Measurements from ENCODE around the gene MACROD1. TPM values are rescaled to one million over a fixed set of nuclear protein-coding genes. Genes with fewer than 3 reads are reported as not detected.

The MACROD1 gene
- total RNA-seq, 2 donors from 2014 or later = 24.7 to 65.4 TPM

- WGBS, 2 donors = 81 to 100% methylated on average over 4 to 8 of the region's 8 CpGs
- no peaks in the 10 kb centered on the region for H3K9me3 ChIP-seq
- DNase-seq = no peak
- H3K36me3 ChIP-seq (replicated peaks in 1 of 2; ENCODE audit: insufficient read depth in 1 of 2, low read depth in 2 of 2) = no peaks in the 10 kb centered on the region
- ATAC-seq = no peak
- intact Hi-C loops (cut with DNase I) = no loop called here
- TF ChIP-seq, protein P1, sequence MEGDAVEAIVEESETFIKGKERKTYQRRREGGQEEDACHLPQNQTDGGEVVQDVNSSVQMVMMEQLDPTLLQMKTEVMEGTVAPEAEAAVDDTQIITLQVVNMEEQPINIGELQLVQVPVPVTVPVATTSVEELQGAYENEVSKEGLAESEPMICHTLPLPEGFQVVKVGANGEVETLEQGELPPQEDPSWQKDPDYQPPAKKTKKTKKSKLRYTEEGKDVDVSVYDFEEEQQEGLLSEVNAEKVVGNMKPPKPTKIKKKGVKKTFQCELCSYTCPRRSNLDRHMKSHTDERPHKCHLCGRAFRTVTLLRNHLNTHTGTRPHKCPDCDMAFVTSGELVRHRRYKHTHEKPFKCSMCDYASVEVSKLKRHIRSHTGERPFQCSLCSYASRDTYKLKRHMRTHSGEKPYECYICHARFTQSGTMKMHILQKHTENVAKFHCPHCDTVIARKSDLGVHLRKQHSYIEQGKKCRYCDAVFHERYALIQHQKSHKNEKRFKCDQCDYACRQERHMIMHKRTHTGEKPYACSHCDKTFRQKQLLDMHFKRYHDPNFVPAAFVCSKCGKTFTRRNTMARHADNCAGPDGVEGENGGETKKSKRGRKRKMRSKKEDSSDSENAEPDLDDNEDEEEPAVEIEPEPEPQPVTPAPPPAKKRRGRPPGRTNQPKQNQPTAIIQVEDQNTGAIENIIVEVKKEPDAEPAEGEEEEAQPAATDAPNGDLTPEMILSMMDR (IDR thresholded peaks at IDR 0.05) = no peak
- TF ChIP-seq POLR2A (IDR thresholded peaks at IDR 0.05) = no peak
- no peaks in the 10 kb centered on the region for H3K27me3 ChIP-seq
- H3K4me1 ChIP-seq = peaks cover 81% of the 10 kb centered on the region
- no peak overlapping the region for H3K4me3 ChIP-seq
- peak overlapping the region; percentile 58 to 81 (median 77) for H3K27ac ChIP-seq
Observed at GRCh38 chr11:64129403-64129802, 36.5 kb downstream of the MACROD1 start.

DNA sequence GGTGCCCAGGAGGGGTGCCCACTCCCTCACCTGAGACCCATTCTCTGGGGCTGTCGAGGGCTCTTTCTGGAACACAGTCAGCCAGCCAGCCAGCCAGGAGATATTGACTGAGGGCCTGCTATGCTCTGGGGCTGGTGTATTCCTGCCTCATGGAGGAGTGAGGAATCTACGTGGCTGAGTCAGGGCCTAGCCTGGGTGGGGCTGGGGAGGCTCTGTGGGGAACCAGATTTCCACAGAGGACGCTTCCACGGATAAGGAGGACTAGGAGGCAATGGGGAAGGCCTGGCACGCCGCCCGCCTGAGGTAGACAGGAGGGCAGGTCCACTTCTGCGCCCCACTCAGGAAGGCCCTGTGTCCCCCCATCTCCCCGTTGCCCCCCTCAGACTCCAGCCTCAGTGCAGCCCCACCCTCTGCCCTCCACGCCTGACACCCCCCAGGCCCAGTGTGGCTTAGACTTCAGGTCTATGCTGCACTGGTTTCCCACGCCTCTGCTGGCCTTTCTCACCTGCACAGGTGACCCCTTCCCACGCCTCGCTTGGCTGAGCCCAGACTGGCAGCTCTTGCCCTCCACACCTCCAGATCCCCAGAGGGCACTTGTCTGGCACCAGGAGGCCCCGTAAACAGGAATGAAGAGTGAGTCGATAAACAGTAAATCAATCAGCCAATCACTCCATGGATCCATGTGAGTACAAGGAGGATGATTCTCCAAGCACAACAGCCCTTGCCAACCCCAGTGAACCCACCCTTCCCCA, 37.5 kb downstream of the MACROD1 start:
- TF ChIP-seq POLR2A (IDR thresholded peaks at IDR 0.05) = no peak
- TF ChIP-seq, protein P1 (IDR thresholded peaks at IDR 0.05) = peak in 1 of 7 experiments; percentile 20
- H3K4me1 ChIP-seq = peaks cover 89% of the 10 kb centered on the region
- 40 to 41% methylated on average over 7 to 15 of the region's 15 CpGs for WGBS, 2 donors
- peak; percentile 75 for ATAC-seq
- no peaks in the 10 kb centered on the region for H3K9me3 ChIP-seq
- peak overlapping the region; percentile 58 to 81 (median 77) for H3K27ac ChIP-seq
- H3K4me3 ChIP-seq = no peak overlapping the region
- no peaks in the 10 kb centered on the region for H3K27me3 ChIP-seq
- peak; percentile 79 to 89 (median 85) for DNase-seq
- intact Hi-C loops (cut with DNase I) = no loop called here
- H3K36me3 ChIP-seq (replicated peaks in 1 of 2; ENCODE audit: insufficient read depth in 1 of 2, low read depth in 2 of 2) = no peaks in the 10 kb centered on the region

DNA sequence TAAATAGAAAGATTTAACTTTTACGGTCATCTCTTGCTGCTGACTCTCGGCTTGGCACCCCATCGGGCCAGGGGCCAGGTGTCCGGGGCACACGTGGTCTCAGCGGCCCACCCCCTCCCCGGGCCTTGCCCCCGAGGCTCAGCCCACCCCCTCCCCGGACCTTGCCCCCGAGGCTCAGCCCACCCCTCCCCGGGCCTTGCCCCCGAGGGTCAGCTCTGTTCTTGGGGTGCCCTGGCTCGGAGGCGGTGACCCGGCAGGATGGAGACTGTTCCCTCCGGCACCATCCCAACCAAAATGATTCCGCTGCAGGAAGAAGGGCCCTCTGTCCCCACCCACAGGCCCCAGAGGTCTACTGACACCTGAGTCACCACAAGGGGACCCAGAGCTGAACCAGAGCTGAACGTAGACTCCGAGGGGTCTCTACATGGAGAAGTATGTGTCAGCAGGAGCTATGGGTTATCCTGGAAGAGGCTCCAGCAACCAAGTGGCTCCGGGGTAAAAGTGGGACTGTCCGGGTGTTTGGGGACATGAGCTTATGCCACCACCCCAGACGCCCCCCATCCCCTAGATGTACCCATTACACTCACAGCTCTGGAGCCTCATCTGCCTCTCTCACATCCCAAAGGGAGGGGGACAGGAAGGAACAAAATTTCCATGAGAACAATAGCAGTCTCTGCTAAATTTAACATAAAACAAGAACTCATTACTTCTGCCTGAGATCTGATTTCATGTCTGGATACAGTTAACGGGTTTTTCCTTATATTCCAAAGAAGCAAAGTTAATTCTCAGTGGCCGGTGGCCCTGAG, 38.4 kb downstream of the MACROD1 start:
- TF ChIP-seq, protein P1 (IDR thresholded peaks at IDR 0.05) = no peak
- no peak for TF ChIP-seq POLR2A (IDR thresholded peaks at IDR 0.05)
- ATAC-seq = no peak
- H3K4me3 ChIP-seq = no peak overlapping the region
- peaks cover 96% of the 10 kb centered on the region for H3K4me1 ChIP-seq
- H3K27me3 ChIP-seq = no peaks in the 10 kb centered on the region
- intact Hi-C loops (cut with DNase I) = no loop called here
- no peaks in the 10 kb centered on the region for H3K36me3 ChIP-seq (replicated peaks in 1 of 2; ENCODE audit: insufficient read depth in 1 of 2, low read depth in 2 of 2)
- H3K9me3 ChIP-seq = no peaks in the 10 kb centered on the region
- H3K27ac ChIP-seq = peak overlapping the region; percentile 58 to 81 (median 77)
- no peak for DNase-seq
- 71 to 79% methylated on average over 14 to 23 of the region's 24 CpGs for whole genome bisulfite sequencing, 2 donors

DNA sequence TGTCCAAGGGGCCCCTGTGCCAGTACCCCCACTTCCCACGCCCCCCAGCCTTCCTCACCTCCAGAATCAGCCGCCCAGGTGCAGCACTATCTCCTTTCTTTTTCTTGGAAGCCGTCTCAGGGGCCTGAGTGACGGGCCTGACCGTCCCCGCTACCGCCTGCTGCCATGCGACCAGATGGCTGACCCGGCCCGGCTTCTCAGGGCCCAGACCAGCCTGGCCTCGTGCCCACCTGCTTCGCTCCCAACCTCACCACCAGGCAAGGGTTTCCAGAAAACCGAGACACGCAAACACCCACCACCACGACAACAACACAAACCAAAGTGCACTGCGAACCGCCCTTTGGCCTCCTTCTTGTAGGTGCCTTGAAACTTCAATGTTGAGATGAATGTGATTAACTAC, 39.1 kb downstream of the MACROD1 start:
- 45 to 48% methylated on average over 13 to 17 of the region's 17 CpGs for WGBS, 2 donors
- ATAC-seq (peak; percentile 66), DNase-seq (peak; percentile 87 to 94 (median 90))
- no peak for TF ChIP-seq POLR2A (IDR thresholded peaks at IDR 0.05)
- TF ChIP-seq, protein P1 (IDR thresholded peaks at IDR 0.05) = peak in 2 of 7 experiments; percentile 8 to 16
- Histone ChIP-seq H3K9me3 (no peaks in the 10 kb centered on the region), H3K36me3 (replicated peaks in 1 of 2; ENCODE audit: insufficient read depth in 1 of 2, low read depth in 2 of 2) (no peaks in the 10 kb centered on the region), H3K27ac (peak overlapping the region; percentile 58 to 81 (median 77)), H3K27me3 (no peaks in the 10 kb centered on the region), H3K4me3 (no peak overlapping the region), H3K4me1 (peaks cover 93% of the 10 kb centered on the region)
- intact Hi-C loops (cut with DNase I) = no loop called here
